Fibroblast of mammary gland (primary cell): Measurements from ENCODE around the gene MACF1.
"Not testable (repeated sequence)": the region's sequence is repeated elsewhere in the genome, so short reads cannot be mapped to it uniquely, and the experiment has no call there.

Experiments
- DNase-seq: peaks from one replicate; pipeline ENCODE4 v3.0.0-alpha.2; 2010; ENCODE audit warnings: low read depth
- H3K4me3 ChIP-seq: 2 replicates; pipeline ENCODE4 v1.5.1; 2011; ENCODE audit warnings: low read depth, mild to moderate bottlenecking, low read length, moderate library complexity; ENCODE audit not compliant: control insufficient read depth
- CTCF ChIP-seq: conservative IDR thresholded peaks from 2 replicates; pipeline ENCODE4 v1.5.1; 2011; ENCODE audit warnings: low read depth, low read length, inconsistent platforms; ENCODE audit not compliant: control insufficient read depth, insufficient read depth

The MACF1 gene

GRCh38 chr1:39458991-39459390 is 254.5 kb downstream of the MACF1 start:
- no peak for TF ChIP-seq CTCF
- H3K4me3 ChIP-seq: no peak overlapping the region
- no peak for DNase-seq

- TF ChIP-seq CTCF: no peak
- H3K4me3 ChIP-seq: no peak overlapping the region
- DNase-seq: peak; percentile 81
Observed at GRCh38 chr1:39462074-39462473, 257.6 kb downstream of the MACF1 start.

GRCh38 chr1:39466413-39467107 is 262.1 kb downstream of the MACF1 start:
- TF ChIP-seq CTCF: no peak
- no peak overlapping the region for H3K4me3 ChIP-seq
- DNase-seq: no peak

GRCh38 chr1:39467108-39467720 is 262.7 kb downstream of the MACF1 start:
- not testable (repeated sequence) for H3K4me3 ChIP-seq, DNase-seq

- H3K4me3 ChIP-seq: no peak overlapping the region
- DNase-seq: no peak
- TF ChIP-seq CTCF: no peak
Observed at GRCh38 chr1:39469150-39469549, 264.7 kb downstream of the MACF1 start.

- no peak for DNase-seq
- no peak overlapping the region for H3K4me3 ChIP-seq
- TF ChIP-seq CTCF: no peak
Observed at GRCh38 chr1:39470040-39470439, 265.5 kb downstream of the MACF1 start.

GRCh38 chr1:39472826-39473225 is 268.3 kb downstream of the MACF1 start:
- no peak for TF ChIP-seq CTCF
- DNase-seq: no peak
- no peak overlapping the region for H3K4me3 ChIP-seq
